A549 (cell line): Measurements from ENCODE around the gene ACSL4. TPM values are rescaled to one million over a fixed set of nuclear protein-coding genes. Genes with fewer than 3 reads are reported as not detected.

ENCODE experiments used
- ATAC-seq, 2 experiments: fragments of 200-7000 bp in 1 of 2; fragments of >200 bp in 1 of 2; cut with Nextera tagmentation in 1 of 2; cut with Tn5 transposase in 1 of 2; 3 replicates each; pipeline versions ENCODE4 v1.8.0 to v1.9.1; 2018 to 2020; ENCODE audit warnings: mild to moderate bottlenecking in 1 of 2, moderate library complexity in 1 of 2
- CTCF ChIA-PET: fragments of 300-600 bp; sonication (Branson Sonifier 250); formaldehyde crosslinking; extraction: SDS; loops from one replicate; lab custom pipeline; 2021; ENCODE audit warnings: antibody characterized with exemption, inconsistent platforms; lab: Yijun Ruan, JAX
- POLR2A ChIA-PET: fragments of 350-600 bp; formaldehyde crosslinking; extraction: SDS; loops from one replicate; lab custom pipeline; 2021; ENCODE audit warnings: antibody characterized with exemption, inconsistent platforms; lab: Yijun Ruan, JAX
- DNase-seq, 2 experiments: peaks; one replicate each; pipeline versions ENCODE4 v3.0.0 to v3.0.0-alpha.2; 2011 to 2016; ENCODE audit warnings: low read depth in 1 of 2, low spot score in 1 of 2
- FAIRE-seq: peaks from 2 replicates; lab custom pipeline; 2011; peaks lifted over from hg19 to GRCh38; lab: Jason Lieb, UNC
- H3K27ac ChIP-seq, 2 experiments: fragments of >200 bp; sonication (Bioruptor Twin); formaldehyde crosslinking; 3 replicates each; pipeline ENCODE4 v1.5.1; 2016 to 2017
- H3K4me1 ChIP-seq: fragments of >200 bp; sonication (Bioruptor Twin); formaldehyde crosslinking; 3 replicates; pipeline ENCODE4 v1.6.1; 2016
- H3K4me2 ChIP-seq: fragments of >200 bp; sonication (Bioruptor Twin); formaldehyde crosslinking; 3 replicates; pipeline ENCODE4 v1.6.1; 2016
- H3K4me3 ChIP-seq: fragments of >200 bp; sonication (Bioruptor Twin); formaldehyde crosslinking; 3 replicates; pipeline ENCODE4 v1.5.1; 2016
- H3K9me3 ChIP-seq: fragments of >200 bp; sonication (Bioruptor Twin); formaldehyde crosslinking; 3 replicates; pipeline ENCODE4 v1.6.1; 2016
- ATOH8 ChIP-seq: fragments of 250-450 bp; sonication (Bioruptor Pico); IDR thresholded peaks from 2 replicates; pipeline ENCODE4 v1.5.0; 2020; ENCODE audit warnings: low read depth, mild to moderate bottlenecking, moderate library complexity
- CBX8 ChIP-seq: fragments of 200-600 bp; sonication (generic); IDR thresholded peaks from 2 replicates; pipeline ENCODE4 v1.6.1; 2016
- CEBPB ChIP-seq, 2 experiments: fragments of >200 bp in 1 of 2; sonication (Bioruptor Twin) in 1 of 2; formaldehyde crosslinking in 1 of 2; IDR thresholded peaks; 2 replicates each; pipeline ENCODE4 v1.6.1; 2012 to 2016
- CHD2 ChIP-seq: fragments of 150-350 bp; IDR thresholded peaks from 2 replicates; pipeline ENCODE4 v1.6.1; 2014; ENCODE audit warnings: low read length; ENCODE audit not compliant: partially characterized antibody
- CTCF ChIP-seq: fragments of >200 bp; sonication (Bioruptor Twin); formaldehyde crosslinking; IDR thresholded peaks from 3 replicates; pipeline ENCODE4 v1.5.1; 2016
- EHMT2 ChIP-seq: fragments of 200-600 bp; sonication (generic); IDR thresholded peaks from 2 replicates; pipeline ENCODE4 v1.6.1; 2016; ENCODE audit warnings: antibody characterized with exemption, low read depth, mild to moderate bottlenecking, moderate library complexity
- EP300 ChIP-seq, 2 experiments: fragments of >200 bp; sonication (Bioruptor Twin); formaldehyde crosslinking; IDR thresholded peaks; 2 replicates in 1 of 2; 3 replicates in 1 of 2; pipeline ENCODE4 v1.6.1; 2016 to 2017
- ESRRA ChIP-seq: fragments of 150-350 bp; IDR thresholded peaks from 2 replicates; pipeline ENCODE4 v1.6.1; 2014; ENCODE audit warnings: mild to moderate bottlenecking, low read length, borderline replicate concordance
- FOSB ChIP-seq: fragments of 250-450 bp; sonication (Bioruptor Pico); IDR thresholded peaks from 2 replicates; pipeline ENCODE4 v1.5.0; 2020; ENCODE audit warnings: mild to moderate bottlenecking, moderate library complexity
- FOSL2 ChIP-seq, 2 experiments: fragments of 450-650 bp in 1 of 2; fragments of >200 bp in 1 of 2; sonication (Bioruptor Twin) in 1 of 2; formaldehyde crosslinking; IDR thresholded peaks; 2 replicates each; pipeline versions ENCODE4 v1.5.0 to v1.6.1; 2016 to 2020; ENCODE audit warnings: mild to moderate bottlenecking in 1 of 2, moderate library complexity in 1 of 2
- HDAC2 ChIP-seq: fragments of 200-600 bp; sonication (generic); IDR thresholded peaks from 2 replicates; pipeline ENCODE4 v1.6.1; 2016
- HEYL ChIP-seq: fragments of 250-450 bp; sonication (Bioruptor Pico); IDR thresholded peaks from 2 replicates; pipeline ENCODE4 v1.8.0; 2021; ENCODE audit warnings: mild to moderate bottlenecking, moderate library complexity
- HOXA7 ChIP-seq: fragments of 250-450 bp; sonication (Bioruptor Pico); IDR thresholded peaks from 2 replicates; pipeline ENCODE4 v1.5.0; 2020; ENCODE audit warnings: mild to moderate bottlenecking, moderate library complexity
- HOXB5 ChIP-seq: fragments of 250-450 bp; sonication (Bioruptor Pico); IDR thresholded peaks from 2 replicates; pipeline ENCODE4 v1.5.0; 2020; ENCODE audit warnings: mild to moderate bottlenecking, moderate library complexity
- JUNB ChIP-seq: fragments of >200 bp; sonication (Bioruptor Twin); formaldehyde crosslinking; IDR thresholded peaks from 2 replicates; pipeline ENCODE4 v1.6.1; 2016
- MAFK ChIP-seq: fragments of 450-650 bp; IDR thresholded peaks from 2 replicates; pipeline ENCODE4 v1.6.1; 2014; ENCODE audit not compliant: partially characterized antibody
- MAZ ChIP-seq: fragments of 150-350 bp; IDR thresholded peaks from 2 replicates; pipeline ENCODE4 v1.6.1; 2014; ENCODE audit warnings: antibody characterized with exemption, low read depth, low read length, borderline replicate concordance
- NPAS2 ChIP-seq: fragments of 250-450 bp; sonication (Bioruptor Pico); IDR thresholded peaks from 2 replicates; pipeline ENCODE4 v1.8.0; 2022; ENCODE audit warnings: mild to moderate bottlenecking, moderate library complexity, borderline replicate concordance
- PHF8 ChIP-seq: fragments of 200-600 bp; sonication (generic); IDR thresholded peaks from 2 replicates; pipeline ENCODE4 v1.6.1; 2016; ENCODE audit warnings: low read depth, mild to moderate bottlenecking, antibody characterized with exemption, moderate library complexity, borderline replicate concordance
- POLR2AphosphoS2 ChIP-seq: conservative IDR thresholded peaks from 2 replicates; pipeline ENCODE4 v1.6.1; 2012; ENCODE audit warnings: low read length, improper control_type of control experiment, inconsistent platforms
- RAD21 ChIP-seq, 2 experiments: fragments of >200 bp in 1 of 2; sonication (Bioruptor Twin) in 1 of 2; formaldehyde crosslinking in 1 of 2; IDR thresholded peaks in 1 of 2; conservative IDR thresholded peaks in 1 of 2; 2 replicates in 1 of 2; 3 replicates in 1 of 2; pipeline ENCODE4 v1.6.1; 2012 to 2018; ENCODE audit warnings: inconsistent platforms in 1 of 2
- RFX5 ChIP-seq: fragments of 450-650 bp; IDR thresholded peaks from 2 replicates; pipeline ENCODE4 v1.7.1; 2014; ENCODE audit warnings: antibody characterized with exemption, mild to moderate bottlenecking, moderate library complexity
- RNF2 ChIP-seq: fragments of 200-600 bp; sonication (generic); IDR thresholded peaks from 2 replicates; pipeline ENCODE4 v1.6.1; 2016; ENCODE audit warnings: low read depth, mild to moderate bottlenecking, antibody characterized with exemption, moderate library complexity, borderline replicate concordance
- SMC3 ChIP-seq: fragments of >200 bp; sonication (Bioruptor Twin); formaldehyde crosslinking; IDR thresholded peaks from 3 replicates; pipeline ENCODE4 v1.6.1; 2018; ENCODE audit warnings: inconsistent platforms
- TFCP2L1 ChIP-seq: fragments of 250-450 bp; sonication (Bioruptor Pico); IDR thresholded peaks from 2 replicates; pipeline ENCODE4 v1.5.0; 2021; ENCODE audit warnings: mild to moderate bottlenecking
- ZC3H11A ChIP-seq: fragments of 450-650 bp; IDR thresholded peaks from 2 replicates; pipeline ENCODE4 v1.6.1; 2014; ENCODE audit warnings: antibody characterized with exemption, mild to moderate bottlenecking
- ZNF302 ChIP-seq: fragments of 250-450 bp; sonication (Bioruptor Pico); IDR thresholded peaks from 2 replicates; pipeline ENCODE4 v1.9.0; 2021; ENCODE audit warnings: inconsistent platforms, mild to moderate bottlenecking, moderate library complexity
- ZSCAN20 ChIP-seq: fragments of 250-450 bp; sonication (Bioruptor Pico); IDR thresholded peaks from 2 replicates; pipeline ENCODE4 v1.8.0; 2022; ENCODE audit warnings: mild to moderate bottlenecking, moderate library complexity
- WGBS: methylation state at CpG from one replicate; pipeline ENCODE4 v1.1.6; 2017; ENCODE audit errors: missing lambda C conversion rate; 5-methylcytosine and 5-hydroxymethylcytosine counted together
- polyA minus RNA-seq: library from RNA; depleted of rRNA, polyadenylated mRNA; stranded (reverse); fragments of >200 nt; gene quantifications from 2 replicates; pipeline ENCODE4 v1.2.3, GENCODE V29; 2011; rRNA and poly(A)+ RNA removed
- polyA plus RNA-seq, 4 experiments: library from polyadenylated mRNA; depleted of rRNA in 3 of 4; stranded (reverse); fragments of >200 nt; fragmentation: RNase III in 1 of 4; extraction: RNeasy Plus Mini Kit Qiagen cat#74134 plus additional on column Dnase treatment in 1 of 4; gene quantifications; 2 replicates in 3 of 4; 3 replicates in 1 of 4; pipeline ENCODE4 v1.2.3, GENCODE V29; 2011 to 2017
- TF ChIP-seq, protein P1 (sequence below): fragments of >200 bp; sonication (Bioruptor Twin); formaldehyde crosslinking; IDR thresholded peaks from 3 replicates; pipeline ENCODE4 v1.6.1; 2016
- TF ChIP-seq, protein P2 (sequence below): IDR thresholded peaks from 2 replicates; pipeline ENCODE4 v1.6.1; 2012; ENCODE audit warnings: low read depth, borderline replicate concordance
- TF ChIP-seq, protein P3 (sequence below): IDR thresholded peaks from 2 replicates; pipeline ENCODE4 v1.6.1; 2012

Gene ACSL4
- polyA plus RNA-seq (2011; rRNA removed) (20.8 and 31.6 TPM in 2 replicates), polyA plus RNA-seq (2017; fragmentation: RNase III; extraction: RNeasy Plus Mini Kit Qiagen cat#74134 plus additional on column Dnase treatment) (26.8 to 36.8 TPM (median 35.8 TPM) in 3 replicates), polyA minus RNA-seq (34.8 and 45.0 TPM in 2 replicates)
- polyA plus RNA-seq (2012; cell fraction: cytosol; rRNA removed), result 5.6 and 6.9 TPM in 2 replicates
- polyA plus RNA-seq (2012; cell fraction: nucleus; rRNA removed), result 4.0 and 7.7 TPM in 2 replicates

DNA sequence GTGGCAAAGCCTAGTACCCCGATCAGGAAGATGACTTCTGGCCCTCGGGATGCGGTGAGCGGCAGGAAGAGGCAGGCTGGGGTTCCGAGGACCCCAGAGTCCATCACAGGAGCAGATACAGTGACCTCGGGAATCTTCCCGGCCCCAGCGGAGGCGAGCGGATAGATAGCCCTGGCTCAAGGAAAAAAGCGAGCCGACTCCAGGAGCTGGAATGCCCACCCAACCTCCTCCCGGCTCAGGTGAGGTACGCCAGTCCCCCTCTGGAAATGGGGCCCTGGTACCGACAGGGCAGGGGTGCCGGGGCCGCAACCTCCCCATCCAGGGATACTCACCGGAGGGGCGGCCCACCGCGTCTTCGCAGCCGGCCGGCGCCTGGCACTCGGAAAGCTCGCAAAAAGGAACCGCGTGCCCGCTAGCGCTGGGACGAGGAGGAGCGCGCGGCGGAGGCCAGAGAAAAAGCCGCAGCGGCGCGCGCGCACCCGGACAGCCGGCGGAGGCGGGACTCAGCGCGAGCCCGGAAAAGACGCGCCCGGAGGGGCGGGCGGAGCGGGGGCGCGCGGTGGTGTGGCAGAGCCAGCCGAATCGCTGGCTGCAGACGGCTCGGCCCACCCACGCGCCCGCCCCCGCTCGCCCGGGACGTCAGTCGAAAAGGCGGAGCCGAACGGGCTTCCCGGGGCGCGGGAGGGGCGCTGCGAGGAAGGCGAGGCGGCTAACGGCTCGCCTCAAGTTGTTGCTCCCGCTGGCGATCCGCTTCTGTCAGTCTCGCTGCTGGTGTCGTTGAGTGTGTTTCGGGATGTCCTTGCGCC, at the start of gene ACSL4:
Gene ACSL4, minus strand, starts transcription at position 451 of the 806 bp plus-strand sequence. CDS start 49,894 bp downstream, outside the sequence.
- Histone ChIP-seq H3K27ac (peak within 1 kb of the TSS; percentile 81 to 94), H3K4me2 (peak within 1 kb of the TSS; percentile 74), H3K4me1 (peaks cover 15% of the 10 kb centered on the region; the same call in 2 of the 3 replicates), H3K9me3 (no peaks in the 10 kb centered on the region), H3K4me3 (peak within 1 kb of the TSS; percentile 80)
- DNase-seq (peak; percentile 65 to 79), FAIRE-seq (no peak), ATAC-seq (peak; percentile 96 to 99)
- 0% methylated on average over 8 of the region's 89 CpGs for WGBS
- CTCF ChIA-PET, result interaction anchor here (1.0 to 4.4 kb wide), 3 partner anchors 12 to 158 kb away, joined by 3 to 13 read pairs (median 4); no protein-coding TSS in a partner anchor
- POLR2A ChIA-PET, result interaction anchor here (0.5 to 1.7 kb wide), 5 partner anchors 19 to 196 kb away, joined by 3 to 13 read pairs (median 4); partner anchors contain the start of gene NXT2
- TF ChIP-seq FOSB, result no peak
- TF ChIP-seq RAD21 (conservative IDR thresholded peaks at IDR 0.05 in 1 of 2, IDR thresholded peaks at IDR 0.05 in 1 of 2), result no peak
- no peak for TF ChIP-seq CHD2
- no peak for TF ChIP-seq ZNF302
- TF ChIP-seq ATOH8 (CRISPR knock-in tag), result no peak
- TF ChIP-seq CBX8, result no peak
- TF ChIP-seq HOXB5 (CRISPR knock-in tag), result 0 out of 2 replicates have a peak, but pooled peaks have one; percentile 14
- no peak for TF ChIP-seq ZSCAN20 (CRISPR knock-in tag)
- TF ChIP-seq HOXA7 (CRISPR knock-in tag), result no peak
- TF ChIP-seq, protein P1, sequence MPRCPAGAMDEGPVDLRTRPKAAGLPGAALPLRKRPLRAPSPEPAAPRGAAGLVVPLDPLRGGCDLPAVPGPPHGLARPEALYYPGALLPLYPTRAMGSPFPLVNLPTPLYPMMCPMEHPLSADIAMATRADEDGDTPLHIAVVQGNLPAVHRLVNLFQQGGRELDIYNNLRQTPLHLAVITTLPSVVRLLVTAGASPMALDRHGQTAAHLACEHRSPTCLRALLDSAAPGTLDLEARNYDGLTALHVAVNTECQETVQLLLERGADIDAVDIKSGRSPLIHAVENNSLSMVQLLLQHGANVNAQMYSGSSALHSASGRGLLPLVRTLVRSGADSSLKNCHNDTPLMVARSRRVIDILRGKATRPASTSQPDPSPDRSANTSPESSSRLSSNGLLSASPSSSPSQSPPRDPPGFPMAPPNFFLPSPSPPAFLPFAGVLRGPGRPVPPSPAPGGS, result 0 out of 3 replicates have a peak, but pooled peaks have one; percentile 19
- no peak for TF ChIP-seq HEYL
- TF ChIP-seq FOSL2 (IDR thresholded peaks at IDR 0.05), result no peak
- TF ChIP-seq FOSL2 (CRISPR knock-in tag; IDR thresholded peaks at IDR 0.05), result no peak
- TF ChIP-seq SMC3, result no peak
- TF ChIP-seq POLR2AphosphoS2, result no peak
- no peak for TF ChIP-seq JUNB
- no peak for TF ChIP-seq HDAC2
- TF ChIP-seq CTCF, result no peak
- no peak for TF ChIP-seq TFCP2L1 (CRISPR knock-in tag)
- TF ChIP-seq EHMT2, result no peak
- no peak for TF ChIP-seq MAFK
- TF ChIP-seq, protein P2, sequence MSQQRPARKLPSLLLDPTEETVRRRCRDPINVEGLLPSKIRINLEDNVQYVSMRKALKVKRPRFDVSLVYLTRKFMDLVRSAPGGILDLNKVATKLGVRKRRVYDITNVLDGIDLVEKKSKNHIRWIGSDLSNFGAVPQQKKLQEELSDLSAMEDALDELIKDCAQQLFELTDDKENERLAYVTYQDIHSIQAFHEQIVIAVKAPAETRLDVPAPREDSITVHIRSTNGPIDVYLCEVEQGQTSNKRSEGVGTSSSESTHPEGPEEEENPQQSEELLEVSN, result peak; percentile 63; the same call in 1 of the 2 replicates
- peak; percentile 52; the same call in 1 of the 2 replicates for TF ChIP-seq PHF8
- TF ChIP-seq ZC3H11A, result no peak
- no peak; the same call in 1 of the 2 replicates for TF ChIP-seq RNF2
- TF ChIP-seq, protein P3, sequence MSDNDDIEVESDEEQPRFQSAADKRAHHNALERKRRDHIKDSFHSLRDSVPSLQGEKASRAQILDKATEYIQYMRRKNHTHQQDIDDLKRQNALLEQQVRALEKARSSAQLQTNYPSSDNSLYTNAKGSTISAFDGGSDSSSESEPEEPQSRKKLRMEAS, result peak; percentile 65; the same call in 1 of the 2 replicates
- TF ChIP-seq NPAS2 (CRISPR knock-in tag), result no peak
- TF ChIP-seq CEBPB (IDR thresholded peaks at IDR 0.05), result no peak
- no peak for TF ChIP-seq RFX5
- no peak for TF ChIP-seq MAZ
- no peak for TF ChIP-seq EP300 (IDR thresholded peaks at IDR 0.05)
- TF ChIP-seq ESRRA, result no peak
